ENCODE measurements around the gene ACSF3. TPM values are rescaled to one million over a fixed set of nuclear protein-coding genes. Genes with fewer than 3 reads are reported as not detected.
"Not testable (repeated sequence)": the region's sequence is repeated elsewhere in the genome, so short reads cannot be mapped to it uniquely, and the experiment has no call there.

Gene ACSF3
- total RNA-seq, 1 experiment from 2014 or later, result 38.7 TPM

DNA sequence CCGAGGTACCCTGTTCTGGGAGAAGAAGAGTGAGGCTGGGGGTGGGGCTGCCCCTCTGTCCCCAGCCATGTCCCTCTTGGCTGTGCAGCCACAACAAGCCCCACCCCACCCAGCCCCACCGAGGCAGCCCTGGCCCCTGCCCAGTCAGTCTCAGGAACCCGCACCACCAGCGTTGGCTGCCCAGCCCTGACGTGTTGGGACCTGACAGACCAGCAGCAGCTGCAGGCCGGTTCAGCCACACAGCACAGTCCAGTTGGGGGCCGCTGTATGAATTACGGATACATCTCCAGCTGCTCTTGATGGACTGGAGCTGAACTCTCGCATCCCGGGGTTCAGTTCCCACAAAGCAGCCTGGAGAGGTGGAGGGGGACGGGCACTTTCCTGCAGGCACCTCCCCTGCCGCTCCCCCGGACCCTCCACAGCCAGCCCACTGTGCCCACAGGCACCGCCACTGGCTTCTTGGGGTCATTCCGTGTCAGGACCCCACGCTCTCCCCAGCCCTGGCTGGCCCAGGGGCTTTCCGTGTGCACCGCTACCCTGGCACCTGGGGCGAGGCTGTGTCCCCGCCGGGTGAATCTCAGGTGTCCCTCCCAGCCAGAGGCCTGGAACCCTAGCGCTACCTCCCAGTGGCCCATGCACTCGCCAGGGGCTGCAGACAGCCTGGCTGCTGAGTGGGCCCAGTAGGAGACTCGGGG lies 84.9 kb downstream of the ACSF3 start:
- no peak for DNase-seq (ENCODE audit: low spot score)
- in situ Hi-C loops (cut with HindIII; ENCODE audit: low sequenced_read_pairs), result no loop called here

- no peak for DNase-seq (ENCODE audit: low spot score)
- in situ Hi-C loops (cut with HindIII; ENCODE audit: low sequenced_read_pairs), result no loop called here
Measured at GRCh38 chr16:89179148-89179484, 85.5 kb downstream of the ACSF3 start.

- no peak for DNase-seq (ENCODE audit: low spot score)
- in situ Hi-C loops (cut with HindIII; ENCODE audit: low sequenced_read_pairs), result no loop called here
Measured at GRCh38 chr16:89179656-89180315, 86.1 kb downstream of the ACSF3 start.

- no peak for DNase-seq (ENCODE audit: low spot score)
- in situ Hi-C loops (cut with HindIII; ENCODE audit: low sequenced_read_pairs), result no loop called here
Measured at GRCh38 chr16:89183463-89183862, 89.8 kb downstream of the ACSF3 start.

- DNase-seq (ENCODE audit: low spot score), result no peak
- in situ Hi-C loops (cut with HindIII; ENCODE audit: low sequenced_read_pairs), result no loop called here
Measured at GRCh38 chr16:89183975-89184676, 90.5 kb downstream of the ACSF3 start.

DNA sequence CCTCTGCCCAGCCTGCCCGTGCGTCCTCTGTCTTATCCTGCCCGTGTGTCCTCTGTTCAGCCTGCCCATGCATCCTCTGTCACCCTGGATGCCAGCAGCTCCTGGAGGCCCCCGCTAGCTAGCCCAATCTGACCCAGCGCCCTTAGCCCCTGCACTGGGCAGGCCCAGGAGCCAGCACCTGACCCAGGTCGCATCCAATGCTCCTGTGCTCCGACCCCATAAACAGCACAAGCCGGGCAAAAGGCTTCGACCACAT lies 91.0 kb downstream of the ACSF3 start:
- DNase-seq (ENCODE audit: low spot score), result no peak
- in situ Hi-C loops (cut with HindIII; ENCODE audit: low sequenced_read_pairs), result no loop called here

GRCh38 chr16:89184933-89185794 lies 91.5 kb downstream of the ACSF3 start:
- in situ Hi-C loops (cut with HindIII; ENCODE audit: low sequenced_read_pairs), result no loop called here
- no peak for DNase-seq (ENCODE audit: low spot score)

GRCh38 chr16:89185887-89186592 lies 92.4 kb downstream of the ACSF3 start:
- DNase-seq (ENCODE audit: low spot score); in situ Hi-C loops (cut with HindIII; ENCODE audit: low sequenced_read_pairs): not testable (repeated sequence)

DNA sequence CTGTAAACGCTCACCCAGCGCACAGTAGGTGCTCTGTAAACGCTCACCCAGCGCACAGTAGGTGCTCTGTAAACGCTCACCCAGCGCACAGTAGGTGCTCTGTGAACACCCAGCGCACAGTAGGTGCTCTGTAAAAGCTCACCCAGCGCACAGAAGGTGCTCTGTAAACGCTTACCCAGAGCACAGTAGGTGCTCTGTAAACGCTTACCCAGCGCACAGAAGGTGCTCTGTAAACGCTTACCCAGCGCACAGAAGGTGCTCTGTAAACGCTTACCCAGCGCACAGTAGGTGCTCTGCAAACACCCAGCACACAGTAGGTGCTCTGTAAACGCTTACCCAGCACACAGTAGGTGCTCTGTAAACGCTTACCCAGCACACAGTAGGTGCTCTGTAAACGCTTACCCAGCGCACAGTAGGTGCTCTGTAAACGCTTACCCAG lies 93.0 kb downstream of the ACSF3 start:
- in situ Hi-C loops (cut with HindIII; ENCODE audit: low sequenced_read_pairs); DNase-seq (ENCODE audit: low spot score): not testable (repeated sequence)

- in situ Hi-C loops (cut with HindIII; ENCODE audit: low sequenced_read_pairs), result no loop called here
- DNase-seq (ENCODE audit: low spot score), result no peak
Measured at GRCh38 chr16:89187032-89187769, 93.5 kb downstream of the ACSF3 start.

DNA sequence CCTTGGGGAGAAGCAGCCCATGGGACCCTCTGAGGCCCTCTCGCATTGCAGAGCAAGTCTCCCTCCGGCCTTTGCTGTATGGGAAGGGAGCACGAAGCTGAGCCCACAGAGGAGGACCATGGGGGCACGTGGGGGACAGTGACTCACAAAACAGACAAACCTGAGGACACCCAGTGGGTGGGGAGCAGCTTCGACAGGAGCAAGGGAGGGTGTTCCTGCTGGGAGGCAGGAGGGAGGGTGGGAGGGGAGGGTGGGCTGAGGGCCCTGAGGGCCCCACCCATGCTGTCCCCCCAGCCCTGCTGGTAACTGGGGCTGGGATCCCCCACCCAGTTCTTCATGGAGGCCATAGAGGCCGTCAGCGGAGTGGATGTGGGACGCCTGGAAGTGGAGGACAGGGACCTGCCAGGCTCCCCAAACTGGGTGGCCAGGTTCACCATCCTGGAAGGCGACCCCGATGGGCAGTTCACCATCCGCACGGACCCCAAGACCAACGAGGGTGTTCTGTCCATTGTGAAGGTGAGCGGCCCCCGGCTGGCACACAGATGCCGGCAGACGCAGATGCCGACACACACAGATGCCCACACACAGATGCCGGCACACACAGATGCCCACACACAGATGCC lies 94.2 kb downstream of the ACSF3 start:
- DNase-seq (ENCODE audit: low spot score), result no peak
- in situ Hi-C loops (cut with HindIII; ENCODE audit: low sequenced_read_pairs), result no loop called here

- DNase-seq (ENCODE audit: low spot score); in situ Hi-C loops (cut with HindIII; ENCODE audit: low sequenced_read_pairs): not testable (repeated sequence)
Measured at GRCh38 chr16:89188471-89189357, 95.1 kb downstream of the ACSF3 start.

GRCh38 chr16:89189358-89190025 lies 95.8 kb downstream of the ACSF3 start:
- in situ Hi-C loops (cut with HindIII; ENCODE audit: low sequenced_read_pairs), result no loop called here
- DNase-seq (ENCODE audit: low spot score), result no peak

DNA sequence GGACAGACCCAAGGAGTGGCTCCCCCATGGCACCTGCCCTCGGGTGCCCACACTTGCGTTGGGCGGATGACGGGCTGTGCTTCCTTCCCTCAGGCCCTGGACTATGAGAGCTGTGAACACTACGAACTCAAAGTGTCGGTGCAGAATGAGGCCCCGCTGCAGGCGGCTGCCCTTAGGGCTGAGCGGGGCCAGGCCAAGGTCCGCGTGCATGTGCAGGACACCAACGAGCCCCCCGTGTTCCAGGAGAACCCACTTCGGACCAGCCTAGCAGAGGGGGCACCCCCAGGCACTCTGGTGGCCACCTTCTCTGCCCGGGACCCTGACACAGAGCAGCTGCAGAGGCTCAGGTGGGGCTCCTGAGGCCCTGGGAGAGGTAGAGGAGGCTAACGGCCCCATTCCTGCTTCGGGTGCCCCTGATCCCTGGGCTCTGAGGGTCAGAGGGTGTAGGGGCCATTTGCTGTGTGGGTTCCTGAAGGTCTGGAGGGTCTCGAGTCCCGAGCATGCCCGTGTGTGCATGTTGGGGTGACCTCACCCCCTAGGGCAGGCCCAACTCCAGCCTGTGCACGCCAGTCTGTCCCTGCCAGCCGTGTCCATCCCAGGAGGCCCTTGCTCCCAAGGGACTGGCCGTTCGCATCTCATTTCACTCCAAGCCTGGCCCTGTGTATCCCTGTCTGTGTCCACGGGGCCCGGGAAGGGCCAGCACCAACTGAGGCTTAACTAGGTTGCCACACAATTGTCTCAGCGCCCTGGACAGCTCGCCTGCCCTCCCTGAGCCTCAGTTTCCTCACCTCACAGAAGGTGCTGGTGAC lies 96.7 kb downstream of the ACSF3 start:
- in situ Hi-C loops (cut with HindIII; ENCODE audit: low sequenced_read_pairs), result no loop called here
- no peak for DNase-seq (ENCODE audit: low spot score)

- in situ Hi-C loops (cut with HindIII; ENCODE audit: low sequenced_read_pairs), result no loop called here
- no peak for DNase-seq (ENCODE audit: low spot score)
Measured at GRCh38 chr16:89191033-89191900, 97.6 kb downstream of the ACSF3 start.
